ENCODE results near the gene TRIM54. TPM values are rescaled to one million over a fixed set of nuclear protein-coding genes. Genes with fewer than 3 reads are reported as not detected.

Gene TRIM54
- polyA plus RNA-seq, 1 donor from 2014 or later: not detected

Other genes with a start within 250 kb of the TRIM54 start
- 34.3 TPM for gene TMEM214, start 249.5 kb upstream of the TRIM54 start, polyA plus RNA-seq
- 10.8 TPM for gene AGBL5, start 230.8 kb upstream of the TRIM54 start, polyA plus RNA-seq
- gene OST4, start 210.8 kb upstream of the TRIM54 start, polyA plus RNA-seq: 723 TPM
- 0.61 TPM for gene EMILIN1, start 203.8 kb upstream of the TRIM54 start, polyA plus RNA-seq
- 6.5 TPM for gene KHK, start 195.7 kb upstream of the TRIM54 start, polyA plus RNA-seq
- gene CGREF1, start 163.3 kb upstream of the TRIM54 start, polyA plus RNA-seq: not detected
- gene ABHD1, start 158.6 kb upstream of the TRIM54 start, polyA plus RNA-seq: 0.35 TPM
- 62.2 TPM for gene PREB, start 147.8 kb upstream of the TRIM54 start, polyA plus RNA-seq
- not detected for gene PRR30, start 143.0 kb upstream of the TRIM54 start, polyA plus RNA-seq
- not detected for gene TCF23, start 133.4 kb upstream of the TRIM54 start, polyA plus RNA-seq
- gene ATRAID, start 70.4 kb upstream of the TRIM54 start, polyA plus RNA-seq: 274 TPM
- gene SLC5A6, start 70.2 kb upstream of the TRIM54 start, polyA plus RNA-seq: 20.3 TPM
- 18.9 TPM for gene CAD, start 65.1 kb upstream of the TRIM54 start, polyA plus RNA-seq
- not detected for gene SLC30A3, start 19.4 kb upstream of the TRIM54 start, polyA plus RNA-seq
- not detected for gene DNAJC5G, start 7.0 kb upstream of the TRIM54 start, polyA plus RNA-seq
- gene UCN, start 26.0 kb downstream of the TRIM54 start, polyA plus RNA-seq: 1.6 TPM
- 96.1 TPM for gene MPV17, start 40.7 kb downstream of the TRIM54 start, polyA plus RNA-seq
- 38.6 TPM for gene GTF3C2, start 74.3 kb downstream of the TRIM54 start, polyA plus RNA-seq
- gene EIF2B4, start 87.9 kb downstream of the TRIM54 start, polyA plus RNA-seq: 35.0 TPM
- 219 TPM for gene SNX17, start 88.2 kb downstream of the TRIM54 start, polyA plus RNA-seq
- 4.8 TPM for gene ZNF513, start 98.3 kb downstream of the TRIM54 start, polyA plus RNA-seq
- 80.1 TPM for gene PPM1G, start 127.2 kb downstream of the TRIM54 start, polyA plus RNA-seq
- gene NRBP1, start 146.2 kb downstream of the TRIM54 start, polyA plus RNA-seq: 69.2 TPM
- gene KRTCAP3, start 160.0 kb downstream of the TRIM54 start, polyA plus RNA-seq: 1.6 TPM
- 1.9 TPM for gene IFT172, start 207.3 kb downstream of the TRIM54 start, polyA plus RNA-seq
- gene FNDC4, start 212.8 kb downstream of the TRIM54 start, polyA plus RNA-seq: not detected
- gene GCKR, start 214.4 kb downstream of the TRIM54 start, polyA plus RNA-seq: not detected